Spleen (tissue), 11 donors: ENCODE results near the gene CILP. TPM values are rescaled to one million over a fixed set of nuclear protein-coding genes. Genes with fewer than 3 reads are reported as not detected.
"Not testable (repeated sequence)": the region's sequence is repeated elsewhere in the genome, so short reads cannot be mapped to it uniquely, and the experiment has no call there.

Source experiments
- DNase-seq: peaks from one replicate; pipeline ENCODE4 v3.0.0-alpha.2; 2020
- H3K27ac ChIP-seq, 8 donors: fragments of 200-600 bp; sonication (generic) in 7 of 8; 1 replicate in 4 of 8; 2 replicates in 4 of 8; pipeline versions ENCODE4 v1.5.0 to v1.8.0; 2016 to 2021; ENCODE audit warnings: inconsistent platforms in 4 of 8, mild to moderate bottlenecking in 4 of 8, moderate library complexity in 1 of 8
- H3K27me3 ChIP-seq, 7 donors: fragments of 200-600 bp; sonication (generic) in 6 of 7; replicated peaks in 1 of 7; 1 replicate in 4 of 7; 2 replicates in 3 of 7; pipeline versions ENCODE4 v1.5.0 to v1.8.0; 2016 to 2021; ENCODE audit warnings: inconsistent platforms in 3 of 7, mild to moderate bottlenecking in 1 of 7
- H3K36me3 ChIP-seq, 6 donors: fragments of 200-600 bp; sonication (generic) in 5 of 6; 1 replicate in 4 of 6; 2 replicates in 2 of 6; pipeline versions ENCODE4 v1.5.0 to v1.8.0; 2016 to 2021; ENCODE audit warnings: inconsistent platforms in 2 of 6
- H3K4me1 ChIP-seq, 6 donors: fragments of 200-600 bp; sonication (generic) in 5 of 6; 1 replicate in 3 of 6; 2 replicates in 3 of 6; pipeline versions ENCODE4 v1.5.0 to v1.8.0; 2016 to 2021; ENCODE audit warnings: inconsistent platforms in 3 of 6
- H3K4me3 ChIP-seq, 8 donors: fragments of 200-600 bp; sonication (generic) in 7 of 8; 1 replicate in 4 of 8; 2 replicates in 4 of 8; pipeline versions ENCODE4 v1.5.0 to v1.8.0; 2016 to 2021; ENCODE audit warnings: inconsistent platforms in 4 of 8, mild to moderate bottlenecking in 4 of 8, moderate library complexity in 2 of 8
- H3K9me3 ChIP-seq, 8 donors: fragments of 200-600 bp; sonication (generic) in 7 of 8; 1 replicate in 4 of 8; 2 replicates in 4 of 8; pipeline versions ENCODE4 v1.5.0 to v1.8.0; 2016 to 2021; ENCODE audit warnings: inconsistent platforms in 4 of 8
- CTCF ChIP-seq, 11 experiments: fragments of 200-600 bp in 7 of 11; fragments of 450-650 bp in 4 of 11; sonication (generic) in 4 of 11; IDR thresholded peaks in 8 of 11; conservative IDR thresholded peaks in 3 of 11; 1 replicate in 7 of 11; 2 replicates in 4 of 11; pipeline versions ENCODE4 v1.4.0 to v1.8.0; 2016 to 2021; ENCODE audit warnings: antibody characterized with exemption in 11 of 11, inconsistent platforms in 4 of 11, mild to moderate bottlenecking in 1 of 11
- POLR2A ChIP-seq, 3 donors: fragments of 450-650 bp; IDR thresholded peaks; one replicate each; pipeline ENCODE4 v1.5.1; 2017; ENCODE audit warnings: antibody characterized with exemption in 3 of 3, mild to moderate bottlenecking in 1 of 3
- POLR2AphosphoS5 ChIP-seq, 3 donors: sonication (generic); formaldehyde crosslinking; IDR thresholded peaks; one replicate each; pipeline ENCODE4 v1.5.1; 2017; ENCODE audit warnings: antibody characterized with exemption in 3 of 3
- WGBS, 5 donors: extraction: QIAGEN DNeasy Blood & Tissue Kit in 3 of 5; methylation state at CpG; one replicate each; pipeline versions ENCODE4 v1.1.5 to v1.1.7; 2013 to 2018; 5-methylcytosine and 5-hydroxymethylcytosine counted together
- intact Hi-C: fragments of 100-400 bp; cut with DNase I; formaldehyde crosslinking; loops from one replicate; pipeline ENCODE4 v1.15.0; 2023; ENCODE audit warnings: low total_unique reads
- polyA plus RNA-seq, 3 donors: library from polyadenylated mRNA; stranded (reverse); fragments of 200-250 nt; gene quantifications; one replicate each; pipeline ENCODE4 v1.2.1, GENCODE V29; 2013
- total RNA-seq, 7 donors: library from RNA; depleted of rRNA in 3 of 7; stranded (reverse); fragments of >200 nt in 3 of 7; fragmentation: NEBNext Ultra II Directional in 4 of 7; extraction: Animal tissue kit (Norgen Biotek cat#: 25700) in 4 of 7; gene quantifications; one replicate each; pipeline versions ENCODE4 v1.1.0 to v1.2.1, GENCODE V29; 2016 to 2021
- donor health status: healthy with polysubstance abuse.
- donor health status: DM: no; HTN: no; CAD: no; lungs with moderate emphysema.
- donor health status: DM: no; HTN: no; CAD: no.
- donor health status: Bipolar disorder and iron deficiency.
- donor health status: healthy.
- donor health status: DM: no; HTN: no; CAD: no.
- donor health status: DM: yes; HTN: yes; CAD: no.

Gene CILP
- total and polyA plus RNA-seq, 10 donors = 0.19 to 3.1 (median 0.41) TPM

GRCh38 chr15:65184868-65185717, 26.2 kb downstream of the CILP start, which contains the start of gene CLPX:
CLPX (minus strand) TSS chr15:65185342; CDS start chr15:65185153, 189 bp downstream.
- Histone ChIP-seq H3K27ac (peak within 1 kb of the TSS; percentile 77 to 97 (median 95)), H3K4me3 (peak within 1 kb of the TSS; percentile 74 to 97 (median 94)), H3K36me3 (peaks cover 0 to 13% (median under 1%) of the 10 kb centered on the region in 6 donors), H3K4me1 (peaks cover 17 to 52% (median 41%) of the 10 kb centered on the region in 6 donors), H3K27me3 (no peaks in the 10 kb centered on the region), H3K9me3 (no peaks in the 10 kb centered on the region)
- TF ChIP-seq POLR2AphosphoS5 (IDR thresholded peaks at IDR 0.05) = peak; percentile 87 to 92 (median 91)
- peak in 1 of 3 donors; percentile 53 for TF ChIP-seq POLR2A (IDR thresholded peaks at IDR 0.05)
- TF ChIP-seq CTCF (IDR thresholded peaks at IDR 0.05 in 8 of 11, conservative IDR thresholded peaks at IDR 0.05 in 3 of 11) = peak in 1 of 11 experiments; percentile 14
- WGBS, 5 donors = 0 to 1% (median 0%) methylated on average over 28 to 70 of the region's 70 CpGs
- DNase-seq = peak; percentile 98
- intact Hi-C loops = loop anchor here (5.0 kb wide), 1 partner anchor 102 kb away; the partner anchor contains the start of gene PARP16

GRCh38 chr15:65184305-65184867, 26.9 kb downstream of the CILP start:
- Histone ChIP-seq H3K27ac (peak overlapping the region; percentile 77 to 97 (median 95)), H3K9me3 (no peaks in the 10 kb centered on the region), H3K27me3 (no peaks in the 10 kb centered on the region), H3K36me3 (peaks cover 0 to 20% (median 7%) of the 10 kb centered on the region in 6 donors), H3K4me3 (peak overlapping the region; percentile 74 to 97 (median 94)), H3K4me1 (peaks cover 17 to 59% (median 41%) of the 10 kb centered on the region in 6 donors)
- DNase-seq = peak; percentile 91
- intact Hi-C loops = no loop called here
- WGBS, 5 donors = 0% methylated on average over 16 to 33 of the region's 33 CpGs
- TF ChIP-seq POLR2A (IDR thresholded peaks at IDR 0.05) (no peak), CTCF (IDR thresholded peaks at IDR 0.05 in 8 of 11, conservative IDR thresholded peaks at IDR 0.05 in 3 of 11) (no peak), POLR2AphosphoS5 (IDR thresholded peaks at IDR 0.05) (peak; percentile 2 to 79 (median 56))

- no peak for DNase-seq
- no peaks in the 10 kb centered on the region for H3K27me3 ChIP-seq
- TF ChIP-seq POLR2AphosphoS5 (IDR thresholded peaks at IDR 0.05) (no peak), POLR2A (IDR thresholded peaks at IDR 0.05) (no peak), CTCF (IDR thresholded peaks at IDR 0.05 in 8 of 11, conservative IDR thresholded peaks at IDR 0.05 in 3 of 11) (no peak)
- no peaks in the 10 kb centered on the region for H3K9me3 ChIP-seq
- peak overlapping the region; percentile 74 to 97 (median 94) for H3K4me3 ChIP-seq
- peaks cover 17 to 62% (median 41%) of the 10 kb centered on the region in 6 donors for H3K4me1 ChIP-seq
- intact Hi-C loops = no loop called here
- peak overlapping the region in 7 of 8 donors; percentile 92 to 97 (median 95) for H3K27ac ChIP-seq
- 4 to 9% (median 7%) methylated on average over 4 of the region's 4 CpGs for WGBS, 5 donors
- peaks cover 0 to 26% (median 11%) of the 10 kb centered on the region in 6 donors for H3K36me3 ChIP-seq
Measured at GRCh38 chr15:65183865-65184159, 27.5 kb downstream of the CILP start.

- TF ChIP-seq POLR2A (IDR thresholded peaks at IDR 0.05) (no peak), POLR2AphosphoS5 (IDR thresholded peaks at IDR 0.05) (no peak), CTCF (IDR thresholded peaks at IDR 0.05 in 8 of 11, conservative IDR thresholded peaks at IDR 0.05 in 3 of 11) (no peak)
- DNase-seq = no peak
- 53 to 77% (median 72%) methylated on average over 4 of the region's 4 CpGs for WGBS, 5 donors
- Histone ChIP-seq H3K27me3 (no peaks in the 10 kb centered on the region), H3K4me1 (peaks cover 17 to 62% (median 41%) of the 10 kb centered on the region in 6 donors), H3K27ac (peak overlapping the region in 4 of 8 donors; percentile 6 to 96 (median 55)), H3K4me3 (peak overlapping the region in 2 of 8 donors; percentile 92 to 96), H3K9me3 (no peaks in the 10 kb centered on the region), H3K36me3 (peaks cover 0 to 39% (median 23%) of the 10 kb centered on the region in 6 donors)
- intact Hi-C loops = no loop called here
Measured at GRCh38 chr15:65182538-65182937, 28.7 kb downstream of the CILP start.

- DNase-seq, H3K4me3 ChIP-seq, H3K27me3 ChIP-seq, H3K27ac ChIP-seq, intact Hi-C loops, H3K9me3 ChIP-seq: not testable (repeated sequence)
- Histone ChIP-seq H3K36me3 (peaks cover 0 to 46% (median 29%) of the 10 kb centered on the region in 6 donors), H3K4me1 (peaks cover 17 to 62% (median 41%) of the 10 kb centered on the region in 6 donors)
- 76 to 90% (median 82%) methylated on average over 15 of the region's 15 CpGs for WGBS, 5 donors
Measured at GRCh38 chr15:65181582-65182353, 29.5 kb downstream of the CILP start.
